ENCODE measurements around the gene NUDT16L1.

The NUDT16L1 gene

GRCh38 chr16:4683255-4684057 lies 9.9 kb upstream of the NUDT16L1 start:
- DNase-seq, result no peak

GRCh38 chr16:4684058-4684715 lies 9.2 kb upstream of the NUDT16L1 start:
- no peak for DNase-seq

GRCh38 chr16:4684763-4685162 lies 8.6 kb upstream of the NUDT16L1 start:
- DNase-seq, result no peak

- DNase-seq, result no peak
These were observed 8.1 kb upstream of the NUDT16L1 start for GRCh38 chr16:4685292-4685691.

- DNase-seq, result no peak
These were observed 7.4 kb upstream of the NUDT16L1 start for GRCh38 chr16:4685776-4686496.

GRCh38 chr16:4686497-4687210 lies 6.7 kb upstream of the NUDT16L1 start:
- DNase-seq, result no peak

GRCh38 chr16:4687416-4687815 lies 5.9 kb upstream of the NUDT16L1 start:
- no peak for DNase-seq

GRCh38 chr16:4687946-4688673 lies 5.3 kb upstream of the NUDT16L1 start:
- DNase-seq, result no peak

- no peak for DNase-seq
These were observed 4.7 kb upstream of the NUDT16L1 start for GRCh38 chr16:4688674-4689045.

GRCh38 chr16:4689091-4689671 lies 4.2 kb upstream of the NUDT16L1 start:
- DNase-seq, result no peak

GRCh38 chr16:4689864-4690704 lies 3.3 kb upstream of the NUDT16L1 start:
- DNase-seq, result no peak

GRCh38 chr16:4690946-4691665 lies 2.3 kb upstream of the NUDT16L1 start:
- no peak for DNase-seq

GRCh38 chr16:4691666-4692412 lies 1.5 kb upstream of the NUDT16L1 start:
- no peak for DNase-seq

- DNase-seq, result no peak
These were observed 684 bp upstream of the NUDT16L1 start for GRCh38 chr16:4692460-4693295.

GRCh38 chr16:4693956-4694641 lies 737 bp downstream of the NUDT16L1 start:
- peak; percentile 56 for DNase-seq

GRCh38 chr16:4694642-4695451 lies 1.5 kb downstream of the NUDT16L1 start:
- no peak for DNase-seq

All from activated naive CD4-positive, alpha-beta T cell treated with anti-CD3 and anti-CD28 coated beads, Interleukin-2, amount 50 U/mL, for 16 hours (primary cell).